Colonic mucosa (tissue), 4 donors: ENCODE results near the gene TXNDC5. TPM values are rescaled to one million over a fixed set of nuclear protein-coding genes. Genes with fewer than 3 reads are reported as not detected.

Experiments used
- DNase-seq: peaks from one replicate; pipeline ENCODE4 v3.0.0-alpha.2; 2020
- H3K27ac ChIP-seq: fragments of 200-600 bp; one replicate; pipeline ENCODE4 v1.8.0; 2021
- H3K27me3 ChIP-seq: fragments of 200-600 bp; one replicate; pipeline ENCODE4 v1.8.0; 2021
- H3K36me3 ChIP-seq: fragments of 200-600 bp; one replicate; pipeline ENCODE4 v1.8.0; 2021
- H3K4me1 ChIP-seq: fragments of 200-600 bp; one replicate; pipeline ENCODE4 v1.8.0; 2021; ENCODE audit warnings: mild to moderate bottlenecking
- H3K4me3 ChIP-seq: fragments of 200-600 bp; one replicate; pipeline ENCODE4 v1.8.0; 2021
- H3K9ac ChIP-seq, 2 donors: one replicate each; pipeline ENCODE4 v1.7.0; 2013; ENCODE audit warnings: control low read depth in 2 of 2, low read depth in 2 of 2, low read length in 2 of 2
- H3K9me3 ChIP-seq: fragments of 200-600 bp; one replicate; pipeline ENCODE4 v1.8.0; 2021
- intact Hi-C: fragments of 100-400 bp; cut with DNase I; formaldehyde crosslinking; loops from one replicate; pipeline ENCODE4 v1.14.1; 2022
- total RNA-seq, 2 donors: library from RNA; stranded (reverse); fragmentation: NEBNext Ultra II Directional in 1 of 2; extraction: Animal tissue kit (Norgen Biotek cat#: 25700) in 1 of 2; gene quantifications; one replicate each; pipeline ENCODE4 v1.2.1, GENCODE V29; 2021
- TF ChIP-seq, protein P1 (sequence below): fragments of 200-600 bp; IDR thresholded peaks from one replicate; pipeline ENCODE4 v1.8.0; 2022; ENCODE audit warnings: antibody characterized with exemption, mild to moderate bottlenecking
- donor health status: healthy.
- donor health status: DM: no; HTN: no; CAD: no.
- donor health status: DM: no; HTN: no; CAD: no.

Gene TXNDC5
- total RNA-seq, 2 donors from 2014 or later = 82.2 to 126 TPM

DNA sequence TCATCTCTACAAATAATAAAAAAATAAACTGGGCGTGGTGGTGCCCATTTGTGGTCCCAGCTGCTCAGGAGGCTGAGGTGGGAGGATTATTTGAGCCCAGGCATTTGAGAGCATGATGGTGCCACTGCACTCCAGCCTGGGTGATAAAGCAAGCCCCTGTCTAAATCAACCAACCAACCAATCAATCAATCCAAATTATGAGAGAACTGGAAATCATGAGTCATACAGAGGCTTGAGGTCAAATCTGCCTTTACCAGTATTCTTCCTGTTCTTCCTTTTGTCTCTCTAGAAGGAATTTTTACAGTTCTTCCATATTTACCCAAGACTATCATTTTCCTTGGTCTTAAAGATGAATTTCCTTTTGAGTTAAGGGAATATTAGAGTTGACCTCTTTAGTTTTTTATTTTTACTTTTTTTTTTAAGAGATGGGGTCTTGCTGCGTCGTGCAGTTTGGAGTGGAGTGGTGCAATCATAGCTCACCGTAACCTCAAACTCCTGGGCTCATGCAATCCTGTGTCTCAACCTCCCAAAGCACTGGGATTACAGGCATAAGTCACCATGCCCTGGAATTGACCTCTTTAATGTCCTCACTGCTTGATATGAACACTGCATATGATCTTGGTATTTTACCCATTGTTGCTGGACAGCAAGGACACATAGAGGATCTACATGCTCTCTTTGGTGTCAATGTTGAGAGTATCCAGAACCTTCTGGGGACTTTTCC lies 44.1 kb upstream of the TXNDC5 start:
- no peak overlapping the region for H3K27ac ChIP-seq
- no peaks in the 10 kb centered on the region for H3K36me3 ChIP-seq
- DNase-seq = no peak
- no peak overlapping the region for H3K9ac ChIP-seq
- intact Hi-C loops = no loop called here
- no peaks in the 10 kb centered on the region for H3K9me3 ChIP-seq
- H3K4me1 ChIP-seq = no peaks in the 10 kb centered on the region
- H3K4me3 ChIP-seq = no peak overlapping the region
- H3K27me3 ChIP-seq = no peaks in the 10 kb centered on the region
- TF ChIP-seq, protein P1, sequence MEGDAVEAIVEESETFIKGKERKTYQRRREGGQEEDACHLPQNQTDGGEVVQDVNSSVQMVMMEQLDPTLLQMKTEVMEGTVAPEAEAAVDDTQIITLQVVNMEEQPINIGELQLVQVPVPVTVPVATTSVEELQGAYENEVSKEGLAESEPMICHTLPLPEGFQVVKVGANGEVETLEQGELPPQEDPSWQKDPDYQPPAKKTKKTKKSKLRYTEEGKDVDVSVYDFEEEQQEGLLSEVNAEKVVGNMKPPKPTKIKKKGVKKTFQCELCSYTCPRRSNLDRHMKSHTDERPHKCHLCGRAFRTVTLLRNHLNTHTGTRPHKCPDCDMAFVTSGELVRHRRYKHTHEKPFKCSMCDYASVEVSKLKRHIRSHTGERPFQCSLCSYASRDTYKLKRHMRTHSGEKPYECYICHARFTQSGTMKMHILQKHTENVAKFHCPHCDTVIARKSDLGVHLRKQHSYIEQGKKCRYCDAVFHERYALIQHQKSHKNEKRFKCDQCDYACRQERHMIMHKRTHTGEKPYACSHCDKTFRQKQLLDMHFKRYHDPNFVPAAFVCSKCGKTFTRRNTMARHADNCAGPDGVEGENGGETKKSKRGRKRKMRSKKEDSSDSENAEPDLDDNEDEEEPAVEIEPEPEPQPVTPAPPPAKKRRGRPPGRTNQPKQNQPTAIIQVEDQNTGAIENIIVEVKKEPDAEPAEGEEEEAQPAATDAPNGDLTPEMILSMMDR = no peak

GRCh38 chr6:7953753-7954152 lies 43.2 kb upstream of the TXNDC5 start:
- H3K27me3 ChIP-seq = no peaks in the 10 kb centered on the region
- TF ChIP-seq, protein P1 = no peak
- no peak overlapping the region for H3K27ac ChIP-seq
- no peak overlapping the region for H3K9ac ChIP-seq
- no peak for DNase-seq
- no peaks in the 10 kb centered on the region for H3K4me1 ChIP-seq
- H3K36me3 ChIP-seq = no peaks in the 10 kb centered on the region
- H3K4me3 ChIP-seq = no peak overlapping the region
- intact Hi-C loops = no loop called here
- no peaks in the 10 kb centered on the region for H3K9me3 ChIP-seq

DNA sequence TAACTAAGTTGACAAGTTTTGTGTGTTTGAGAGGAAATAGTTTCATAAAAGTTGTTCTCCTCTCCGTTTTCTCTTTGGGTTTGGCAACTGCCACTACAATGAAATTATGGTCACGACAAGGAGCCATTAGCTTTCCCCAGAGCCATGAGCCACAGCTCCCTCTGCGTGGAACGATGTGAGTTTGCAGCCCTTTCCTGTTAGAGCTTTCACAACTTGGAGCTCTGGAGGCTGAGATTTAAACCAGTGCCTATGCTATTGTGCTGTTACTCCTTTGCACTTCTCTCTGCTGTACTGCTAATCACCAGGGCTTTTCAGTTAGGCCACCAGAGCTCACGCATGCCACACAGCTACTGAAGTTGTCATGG lies 29.3 kb upstream of the TXNDC5 start:
- intact Hi-C loops = no loop called here
- Histone ChIP-seq H3K4me3 (no peak overlapping the region), H3K9ac (no peak overlapping the region), H3K27me3 (no peaks in the 10 kb centered on the region), H3K36me3 (no peaks in the 10 kb centered on the region), H3K4me1 (no peaks in the 10 kb centered on the region), H3K9me3 (no peaks in the 10 kb centered on the region), H3K27ac (no peak overlapping the region)
- no peak for DNase-seq
- TF ChIP-seq, protein P1 = no peak

DNA sequence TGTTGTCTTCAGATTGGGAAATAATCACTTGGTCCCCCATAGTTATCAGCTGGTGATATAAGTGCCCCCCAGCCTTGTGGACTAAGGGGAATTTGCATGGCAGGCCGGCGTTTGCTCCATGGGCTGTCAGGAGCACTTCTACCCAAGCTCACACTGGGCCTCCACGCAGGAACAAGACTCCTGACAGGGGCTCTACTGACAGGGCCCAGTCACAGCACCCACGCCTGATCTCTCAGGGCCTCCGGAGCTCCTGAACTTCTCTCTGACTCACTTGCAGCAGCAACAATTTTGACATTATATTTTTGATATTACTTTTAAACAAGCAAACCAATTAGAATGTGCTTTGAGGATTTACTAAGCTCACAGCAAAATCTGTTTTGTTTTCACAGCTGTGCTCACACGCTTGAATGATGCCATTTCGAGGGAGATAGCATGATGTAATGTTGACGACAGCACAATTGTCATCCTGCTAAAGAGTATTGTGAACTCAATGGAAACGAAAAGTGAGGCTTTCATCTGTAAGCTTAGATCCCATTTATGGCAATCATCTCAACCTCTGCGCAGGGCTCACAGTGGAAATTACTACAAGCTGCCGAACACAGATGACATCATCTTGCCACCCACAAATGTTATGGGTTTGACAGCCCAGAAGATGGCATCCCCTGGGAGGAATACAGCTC lies 28.7 kb upstream of the TXNDC5 start:
- Histone ChIP-seq H3K9me3 (no peaks in the 10 kb centered on the region), H3K27ac (no peak overlapping the region), H3K4me1 (no peaks in the 10 kb centered on the region), H3K4me3 (no peak overlapping the region), H3K36me3 (no peaks in the 10 kb centered on the region), H3K9ac (no peak overlapping the region), H3K27me3 (no peaks in the 10 kb centered on the region)
- intact Hi-C loops = no loop called here
- no peak for DNase-seq
- TF ChIP-seq, protein P1 = no peak

DNA sequence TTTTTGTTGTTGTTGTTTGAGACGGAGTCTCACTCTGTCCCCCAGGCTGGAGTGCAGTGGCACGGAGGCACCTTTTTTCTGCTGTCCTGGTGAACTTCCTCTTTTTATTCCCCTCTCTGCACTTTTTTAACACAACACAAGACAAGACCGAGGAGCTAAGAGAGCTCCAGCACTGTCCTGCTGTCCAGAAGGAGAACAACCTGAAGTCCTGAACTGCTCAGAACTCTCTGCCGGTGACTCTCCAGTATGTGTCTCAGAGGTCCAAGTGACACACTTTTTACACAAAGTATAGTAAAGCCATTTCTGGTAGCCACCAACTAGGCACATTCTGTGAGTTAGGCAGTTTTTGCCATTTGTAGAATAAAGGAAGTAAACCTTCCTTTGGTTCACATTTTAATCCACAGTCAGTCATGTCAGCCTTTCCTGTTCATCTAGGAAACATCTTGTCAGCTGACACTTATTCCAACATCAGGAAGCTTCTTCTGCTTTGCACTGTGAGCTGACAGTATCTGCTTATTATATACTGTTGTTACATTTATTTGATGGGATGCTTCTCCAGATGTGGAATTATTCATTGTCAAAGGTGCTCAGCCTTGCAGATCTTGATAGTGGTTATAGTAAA lies 28.1 kb upstream of the TXNDC5 start:
- intact Hi-C loops = no loop called here

More for the DNA sequence above, 28.1 kb upstream of the TXNDC5 start:
- TF ChIP-seq, protein P1 = no peak
- H3K4me3 ChIP-seq = no peak overlapping the region
- no peak for DNase-seq
- no peaks in the 10 kb centered on the region for H3K27me3 ChIP-seq
- H3K9me3 ChIP-seq = no peaks in the 10 kb centered on the region
- H3K27ac ChIP-seq = no peak overlapping the region
- no peaks in the 10 kb centered on the region for H3K4me1 ChIP-seq
- H3K36me3 ChIP-seq = no peaks in the 10 kb centered on the region
- H3K9ac ChIP-seq = no peak overlapping the region
